GM13977 (cell line): ENCODE results near the gene CCDC51.

Source experiments
- DNase-seq: peaks from one replicate; pipeline ENCODE4 v3.0.0; 2012; ENCODE audit warnings: low spot score
- in situ Hi-C: fragments of 300-500 bp; cut with MboI; formaldehyde crosslinking; loops from one replicate; pipeline ENCODE4 v1.12.0; 2022; ENCODE audit warnings: low sequenced_read_pairs, low pct_unique_long_range_greater_than_20kb, mixed read lengths, inconsistent platforms; ENCODE audit not compliant: unreplicated experiment
- TF ChIP-seq, protein P1 (sequence below): IDR thresholded peaks from 2 replicates; pipeline ENCODE4 v1.5.1; 2012; ENCODE audit warnings: mild to moderate bottlenecking, control low read depth; ENCODE audit not compliant: insufficient read depth; ENCODE audit errors: extremely low read depth, missing control alignments

Gene CCDC51

DNA sequence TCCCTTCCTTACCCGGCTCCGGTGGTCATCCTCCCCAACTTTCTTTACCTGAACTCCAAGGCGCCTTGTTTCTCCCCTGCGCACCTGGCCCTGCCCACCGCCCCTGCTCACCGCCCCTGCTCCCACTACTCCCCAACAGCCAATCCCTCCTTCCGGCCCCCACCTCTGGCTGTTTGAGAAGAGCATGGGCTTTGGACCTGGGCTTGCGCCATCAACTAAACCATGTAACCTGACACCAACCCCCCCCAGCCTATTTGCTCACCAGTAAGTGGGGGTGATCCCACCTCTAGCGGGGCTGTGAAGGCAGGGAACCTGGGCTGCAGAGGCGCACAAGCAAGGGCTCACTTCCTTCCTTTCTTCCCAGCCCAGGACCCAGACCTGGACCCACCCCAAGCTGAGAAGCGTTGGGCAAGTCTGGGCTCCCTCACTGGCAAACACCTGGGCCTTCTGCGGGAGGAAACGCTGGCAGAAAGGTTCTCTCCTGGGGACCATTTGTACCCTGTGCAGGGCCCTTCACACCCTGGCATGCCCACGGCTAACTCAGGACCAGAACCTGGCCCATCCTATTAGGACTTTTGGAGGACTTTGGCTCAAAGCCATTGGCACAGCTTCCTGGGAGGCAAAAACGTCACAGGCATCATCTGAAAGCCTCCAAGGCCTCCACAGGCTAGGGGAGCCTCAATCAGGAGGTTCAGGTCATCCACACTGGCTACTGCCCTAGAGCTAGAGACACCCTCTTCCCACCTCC lies 9.8 kb downstream of the CCDC51 start, which contains the start of gene PLXNB1:
TSS of gene PLXNB1 (minus strand) at position 127 of the 748 bp plus-strand sequence. CDS start 5,475 bp downstream, outside the sequence.
- TF ChIP-seq, protein P1, sequence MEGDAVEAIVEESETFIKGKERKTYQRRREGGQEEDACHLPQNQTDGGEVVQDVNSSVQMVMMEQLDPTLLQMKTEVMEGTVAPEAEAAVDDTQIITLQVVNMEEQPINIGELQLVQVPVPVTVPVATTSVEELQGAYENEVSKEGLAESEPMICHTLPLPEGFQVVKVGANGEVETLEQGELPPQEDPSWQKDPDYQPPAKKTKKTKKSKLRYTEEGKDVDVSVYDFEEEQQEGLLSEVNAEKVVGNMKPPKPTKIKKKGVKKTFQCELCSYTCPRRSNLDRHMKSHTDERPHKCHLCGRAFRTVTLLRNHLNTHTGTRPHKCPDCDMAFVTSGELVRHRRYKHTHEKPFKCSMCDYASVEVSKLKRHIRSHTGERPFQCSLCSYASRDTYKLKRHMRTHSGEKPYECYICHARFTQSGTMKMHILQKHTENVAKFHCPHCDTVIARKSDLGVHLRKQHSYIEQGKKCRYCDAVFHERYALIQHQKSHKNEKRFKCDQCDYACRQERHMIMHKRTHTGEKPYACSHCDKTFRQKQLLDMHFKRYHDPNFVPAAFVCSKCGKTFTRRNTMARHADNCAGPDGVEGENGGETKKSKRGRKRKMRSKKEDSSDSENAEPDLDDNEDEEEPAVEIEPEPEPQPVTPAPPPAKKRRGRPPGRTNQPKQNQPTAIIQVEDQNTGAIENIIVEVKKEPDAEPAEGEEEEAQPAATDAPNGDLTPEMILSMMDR: no peak
- in situ Hi-C loops: loop anchor here (10.0 kb wide), 1 partner anchor 235 kb away; no protein-coding TSS in a partner anchor
- no peak for DNase-seq

DNA sequence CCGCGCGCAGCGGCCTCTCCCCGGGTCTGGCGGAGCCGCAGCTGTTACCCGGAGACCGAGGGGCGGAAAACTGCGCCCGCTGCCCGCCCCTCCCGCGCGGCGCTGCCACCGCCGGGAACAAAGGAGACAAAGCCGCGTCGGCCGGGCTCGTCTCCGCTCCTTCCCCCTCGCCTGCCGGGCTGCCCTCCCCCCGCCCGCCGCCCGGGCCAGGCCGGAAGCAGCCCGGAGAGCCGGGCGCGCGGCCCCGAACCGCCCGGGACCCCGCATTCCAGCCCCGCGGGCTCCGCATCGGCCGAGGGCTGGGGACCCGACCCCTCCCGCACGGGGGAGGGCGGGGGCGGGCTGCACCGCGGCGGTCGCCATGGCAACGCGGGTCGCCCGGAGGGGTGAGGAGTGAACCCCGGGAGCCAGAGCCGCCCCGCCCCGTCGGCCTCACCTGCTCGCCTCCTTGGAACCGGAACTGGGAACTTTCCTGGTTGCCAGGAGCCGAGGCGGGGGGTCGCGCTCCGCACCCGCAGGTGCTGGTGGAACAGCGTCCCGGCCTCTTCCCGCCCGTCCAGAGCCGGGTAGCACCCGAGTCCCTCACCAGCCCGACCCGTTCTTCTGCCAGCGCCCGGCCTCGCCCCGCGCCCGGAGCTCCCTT lies 10.5 kb downstream of the CCDC51 start:
- DNase-seq: peak; percentile 88
- in situ Hi-C loops: no loop called here
- TF ChIP-seq, protein P1: no peak

DNA sequence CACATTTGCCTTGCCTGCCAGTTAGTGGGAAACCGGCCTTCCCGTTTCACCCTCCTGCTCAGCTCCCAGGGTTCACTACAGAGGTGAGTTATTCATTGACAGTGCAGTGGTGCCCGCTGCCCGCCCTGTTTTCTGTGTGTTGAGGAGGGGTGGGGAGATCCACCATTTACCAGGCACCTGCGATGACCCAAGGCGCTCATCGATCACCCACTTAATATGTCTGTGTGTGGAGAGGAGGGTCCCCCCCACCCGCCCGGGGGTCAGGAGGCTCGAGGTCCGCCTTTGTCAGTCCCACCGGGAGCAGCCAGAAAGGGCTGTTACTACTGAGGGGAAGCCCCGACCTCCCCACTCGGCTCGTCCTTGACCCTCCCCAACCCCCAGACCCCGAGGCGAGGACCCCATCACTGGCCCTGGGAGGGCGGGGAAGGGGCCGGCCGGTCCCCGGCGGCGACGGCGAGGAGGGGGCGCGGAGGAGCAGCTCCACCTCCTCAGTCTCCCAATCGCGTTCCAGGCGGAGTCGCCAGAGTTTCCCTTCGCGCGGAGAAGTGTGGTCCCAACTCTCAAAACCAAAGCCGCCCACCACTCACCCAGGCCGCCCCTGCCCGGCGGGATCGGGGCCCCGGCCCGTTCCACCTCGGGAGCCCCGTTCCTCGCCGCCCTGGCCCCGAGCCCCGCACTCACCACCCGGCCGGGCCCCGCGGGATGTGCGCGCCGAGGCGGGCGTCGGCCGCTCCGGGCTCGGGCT lies 11.2 kb downstream of the CCDC51 start:
- no peak for DNase-seq
- TF ChIP-seq, protein P1: no peak
- in situ Hi-C loops: no loop called here

DNA sequence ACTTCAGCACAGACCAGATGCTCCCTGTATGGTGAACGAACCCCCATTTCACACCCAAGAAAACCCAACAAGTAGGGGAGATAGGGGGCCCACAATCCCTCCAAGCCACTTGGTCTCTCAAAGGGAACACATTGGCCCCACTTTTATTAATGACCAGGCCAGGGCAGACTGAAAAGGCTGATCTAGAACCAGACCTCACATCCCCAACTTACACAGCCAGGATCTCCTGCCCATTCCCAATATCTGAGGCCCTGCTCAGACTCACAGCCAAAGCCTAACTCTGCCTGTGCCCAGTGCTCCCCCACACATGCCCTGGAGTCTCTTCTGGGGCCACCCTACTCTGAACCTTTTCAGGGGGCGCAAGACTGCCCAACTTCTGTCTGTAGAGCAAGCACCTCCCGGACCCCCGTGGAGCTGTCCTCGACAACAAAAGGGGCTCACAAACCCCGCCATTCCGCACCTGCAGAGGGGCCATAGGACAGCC lies 11.8 kb downstream of the CCDC51 start:
- in situ Hi-C loops: no loop called here
- no peak for DNase-seq
- TF ChIP-seq, protein P1: no peak

DNA sequence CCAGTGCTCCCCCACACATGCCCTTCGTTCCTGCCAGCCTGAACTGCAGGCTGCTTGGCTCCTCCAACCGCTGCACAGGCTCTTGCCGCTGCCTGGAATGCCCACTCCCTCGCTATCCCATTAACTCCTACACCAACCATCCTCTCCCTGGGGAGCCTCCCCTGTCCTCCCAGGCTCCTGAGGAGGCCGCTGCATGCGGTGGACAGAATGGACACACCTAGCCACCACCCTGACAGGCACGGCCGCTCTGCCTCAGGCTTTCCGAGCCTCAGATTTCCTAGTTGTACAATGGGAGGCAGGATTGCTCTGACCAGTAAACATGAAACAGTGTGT lies 12.3 kb downstream of the CCDC51 start:
- TF ChIP-seq, protein P1: no peak
- in situ Hi-C loops: no loop called here
- no peak for DNase-seq

DNA sequence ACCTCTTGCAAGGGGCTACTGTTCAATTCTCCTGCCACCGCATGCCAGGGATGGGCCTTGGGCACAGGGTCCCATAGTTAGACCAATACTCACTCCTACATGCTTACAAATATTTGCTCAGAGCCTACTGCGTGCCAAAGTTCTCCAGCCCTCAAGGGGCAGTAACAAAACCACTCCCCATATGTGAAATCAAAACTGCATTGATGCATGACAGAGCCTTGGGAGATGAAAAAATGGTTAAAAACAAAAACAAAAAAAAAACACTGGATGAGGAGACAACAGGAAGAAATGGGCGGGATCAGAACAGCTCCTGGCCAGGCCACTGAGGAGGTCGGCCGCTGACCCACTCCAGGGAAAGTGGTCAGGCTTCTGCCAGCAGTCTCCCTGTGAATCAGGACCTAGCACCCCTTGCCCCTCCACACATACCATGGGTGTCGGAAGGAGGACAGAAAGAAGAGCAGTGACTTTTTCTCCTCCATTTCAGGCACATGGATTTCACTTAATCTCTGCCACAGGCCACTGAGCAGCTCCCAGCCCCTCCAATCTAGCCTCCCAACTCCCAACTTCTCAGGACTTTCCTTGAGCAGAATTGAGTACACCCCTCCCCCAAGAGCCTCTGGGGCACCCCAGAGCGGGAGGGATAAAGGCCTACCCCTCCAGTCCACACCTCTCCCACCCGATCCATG lies 12.8 kb downstream of the CCDC51 start:
- DNase-seq: no peak
- in situ Hi-C loops: no loop called here
- TF ChIP-seq, protein P1: no peak
